ENCODE results near the gene CEP19. TPM values are rescaled to one million over a fixed set of nuclear protein-coding genes. Genes with fewer than 3 reads are reported as not detected.

The CEP19 gene, protein sequence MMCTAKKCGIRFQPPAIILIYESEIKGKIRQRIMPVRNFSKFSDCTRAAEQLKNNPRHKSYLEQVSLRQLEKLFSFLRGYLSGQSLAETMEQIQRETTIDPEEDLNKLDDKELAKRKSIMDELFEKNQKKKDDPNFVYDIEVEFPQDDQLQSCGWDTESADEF
- total RNA-seq: 1 to 10 TPM in 2 of 4 donors, under 1 TPM in 1, not detected in 1; 0.32 to 2.2 (median 1.8) TPM

DNA sequence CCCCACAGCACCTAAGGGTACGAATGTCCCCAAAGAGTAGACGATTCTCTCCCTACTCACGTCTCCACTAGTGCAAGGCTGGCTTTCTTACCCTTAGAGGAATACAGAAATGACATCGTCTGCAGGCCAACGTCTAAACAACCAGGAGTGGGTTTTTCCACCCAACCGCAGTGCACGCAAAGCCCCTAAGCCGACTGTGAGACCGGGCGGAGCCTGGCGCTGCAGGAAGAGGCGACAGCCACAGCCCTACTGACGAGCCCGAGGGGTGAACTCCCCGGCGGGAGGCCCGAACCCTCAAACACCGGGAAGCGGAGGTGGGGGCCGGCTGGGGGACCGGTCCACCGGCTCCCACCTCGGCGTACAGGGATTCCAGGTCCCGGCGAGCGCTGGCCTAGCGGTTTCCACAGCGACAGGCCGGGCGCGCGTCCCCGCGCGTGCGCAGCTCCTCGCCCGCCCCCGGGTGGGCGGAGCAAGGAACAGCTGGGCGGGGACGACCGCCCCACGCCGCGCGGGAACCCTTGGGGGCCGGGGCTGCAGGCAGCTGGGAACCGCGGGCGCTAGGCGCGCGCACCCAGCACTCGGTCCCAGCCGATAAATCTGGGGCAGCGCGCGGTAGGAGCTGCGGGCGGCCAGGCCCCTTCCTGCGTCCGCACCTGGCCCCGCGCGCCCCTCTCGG, at the start of gene CEP19, which contains the start of gene PIGX:
Gene CEP19, minus strand, starts transcription at position 413 of the 676 bp plus-strand sequence. CDS start 3,593 bp downstream, outside the sequence.
Gene PIGX, plus strand, starts transcription at position 540 of the 676 bp plus-strand sequence.
- Histone ChIP-seq H3K9me3 (no peaks in the 10 kb centered on the region), H3K27ac (peak within 1 kb of the TSS; percentile 92 to 96 (median 96)), H3K36me3 (no peaks in the 10 kb centered on the region), H3K27me3 (no peaks in the 10 kb centered on the region), H3K4me1 (peaks cover 4 to 19% (median 16%) of the 10 kb centered on the region in 4 donors), H3K4me3 (peak within 1 kb of the TSS; percentile 64 to 77 (median 70))
- TF ChIP-seq POLR2AphosphoS5 (IDR thresholded peaks at IDR 0.05) (peak; percentile 63 to 82 (median 81)), POLR2A (IDR thresholded peaks at IDR 0.05) (peak; percentile 40), EP300 (IDR thresholded peaks at IDR 0.05; ENCODE audit: low read depth) (no peak)
- TF ChIP-seq, protein P1, sequence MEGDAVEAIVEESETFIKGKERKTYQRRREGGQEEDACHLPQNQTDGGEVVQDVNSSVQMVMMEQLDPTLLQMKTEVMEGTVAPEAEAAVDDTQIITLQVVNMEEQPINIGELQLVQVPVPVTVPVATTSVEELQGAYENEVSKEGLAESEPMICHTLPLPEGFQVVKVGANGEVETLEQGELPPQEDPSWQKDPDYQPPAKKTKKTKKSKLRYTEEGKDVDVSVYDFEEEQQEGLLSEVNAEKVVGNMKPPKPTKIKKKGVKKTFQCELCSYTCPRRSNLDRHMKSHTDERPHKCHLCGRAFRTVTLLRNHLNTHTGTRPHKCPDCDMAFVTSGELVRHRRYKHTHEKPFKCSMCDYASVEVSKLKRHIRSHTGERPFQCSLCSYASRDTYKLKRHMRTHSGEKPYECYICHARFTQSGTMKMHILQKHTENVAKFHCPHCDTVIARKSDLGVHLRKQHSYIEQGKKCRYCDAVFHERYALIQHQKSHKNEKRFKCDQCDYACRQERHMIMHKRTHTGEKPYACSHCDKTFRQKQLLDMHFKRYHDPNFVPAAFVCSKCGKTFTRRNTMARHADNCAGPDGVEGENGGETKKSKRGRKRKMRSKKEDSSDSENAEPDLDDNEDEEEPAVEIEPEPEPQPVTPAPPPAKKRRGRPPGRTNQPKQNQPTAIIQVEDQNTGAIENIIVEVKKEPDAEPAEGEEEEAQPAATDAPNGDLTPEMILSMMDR (IDR thresholded peaks at IDR 0.05): peak in 2 of 5 experiments; percentile 16 to 40
- intact Hi-C loops (cut with DNase I; ENCODE audit: low total_unique reads): no loop called here
- DNase-seq: peak; percentile 87
- WGBS, 2 donors (ENCODE audit: low coverage in 1 of 2): 1% methylated on average over 27 of the region's 68 CpGs; no CpG with 5 or more reads in 1 of the 2 donors
- in situ Hi-C loops (cut with MboI; ENCODE audit: low pct_ligation_motif_present in 1 of 4, low pct_unique_long_range_greater_than_20kb in 1 of 4, low sequenced_read_pairs in 3 of 4): no loop called here

DNA sequence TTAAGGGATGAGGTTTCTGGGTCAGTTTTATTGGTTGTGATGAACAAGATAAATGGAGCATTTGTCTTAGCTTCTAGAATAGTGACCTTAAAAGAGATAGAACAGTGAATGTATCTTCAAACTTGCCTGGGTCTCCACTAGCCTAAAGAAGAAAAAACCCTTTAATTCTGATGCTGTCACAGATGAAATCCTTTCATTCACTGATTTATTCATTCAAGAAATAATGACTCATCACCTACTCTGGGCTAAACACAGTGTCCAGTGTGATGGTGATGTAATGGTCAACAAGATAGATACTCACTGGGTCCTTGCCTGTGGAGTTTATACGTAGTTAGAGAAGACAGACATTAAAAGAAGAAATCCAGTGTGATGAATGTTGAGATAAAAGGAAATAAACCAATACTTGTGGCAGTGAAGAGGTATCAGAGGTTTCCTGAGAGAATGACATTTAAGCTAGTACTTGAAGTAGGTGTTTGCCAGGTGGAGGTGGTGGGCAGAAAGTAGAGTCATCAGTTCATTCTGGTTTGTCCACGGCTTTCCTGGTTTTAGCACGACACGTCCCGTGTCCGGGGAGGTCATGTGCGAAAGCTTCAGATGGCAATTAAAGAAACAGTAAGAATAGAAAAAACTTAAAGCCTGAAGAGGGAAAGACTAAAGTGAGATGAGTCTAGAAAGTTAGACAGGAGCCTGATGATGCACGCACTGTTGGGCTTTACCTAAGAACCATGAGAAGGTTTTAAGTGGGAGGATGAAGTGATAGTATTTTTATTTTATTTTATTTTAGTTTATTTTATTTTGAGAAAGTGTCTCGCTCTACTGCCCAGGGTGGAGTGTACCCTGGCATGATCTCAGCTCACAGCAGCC, 46.1 kb upstream of the CEP19 start:
- no peak for TF ChIP-seq EP300 (IDR thresholded peaks at IDR 0.05; ENCODE audit: low read depth)
- no peak for TF ChIP-seq POLR2AphosphoS5 (IDR thresholded peaks at IDR 0.05)
- no peak for TF ChIP-seq POLR2A (IDR thresholded peaks at IDR 0.05)
- TF ChIP-seq, protein P1 (IDR thresholded peaks at IDR 0.05): no peak
- 84% methylated on average over 8 to 9 of the region's 9 CpGs for WGBS, 2 donors (ENCODE audit: low coverage in 1 of 2)
- no peak overlapping the region for H3K4me3 ChIP-seq
- peaks cover 0 to 27% (median 15%) of the 10 kb centered on the region in 4 donors for H3K4me1 ChIP-seq
- no peaks in the 10 kb centered on the region for H3K36me3 ChIP-seq
- no peak for DNase-seq
- intact Hi-C loops (cut with DNase I; ENCODE audit: low total_unique reads) (no loop called here), in situ Hi-C loops (cut with MboI; ENCODE audit: low pct_ligation_motif_present in 1 of 4, low pct_unique_long_range_greater_than_20kb in 1 of 4, low sequenced_read_pairs in 3 of 4) (no loop called here)
- no peak overlapping the region for H3K27ac ChIP-seq
- H3K9me3 ChIP-seq: peaks cover 0 to 6% of the 10 kb centered on the region in 2 donors
- H3K27me3 ChIP-seq: no peaks in the 10 kb centered on the region

DNA sequence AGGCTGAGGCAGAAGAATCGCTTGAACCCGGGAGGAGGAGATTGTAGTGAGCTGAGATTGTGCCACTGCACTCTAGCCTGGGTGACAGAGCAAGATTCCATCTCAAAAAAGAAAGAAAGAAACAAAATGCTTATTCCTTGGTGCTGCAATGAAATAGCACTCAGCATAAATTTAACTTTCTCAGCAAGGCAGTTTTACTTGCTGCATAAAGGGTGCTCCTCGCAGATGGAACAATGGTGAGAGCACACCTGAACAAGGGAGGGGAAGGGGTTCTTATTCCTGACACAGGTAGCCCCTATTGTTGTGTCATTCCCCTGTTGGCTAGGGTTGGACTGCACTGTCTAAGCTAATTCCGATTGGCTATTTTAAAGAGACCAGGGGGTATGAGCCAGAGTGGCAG, 44.7 kb upstream of the CEP19 start:
- Histone ChIP-seq H3K9me3 (peaks cover 0 to 6% of the 10 kb centered on the region in 2 donors), H3K4me1 (peaks cover 0 to 29% (median 15%) of the 10 kb centered on the region in 4 donors), H3K36me3 (no peaks in the 10 kb centered on the region), H3K4me3 (no peak overlapping the region), H3K27ac (no peak overlapping the region), H3K27me3 (no peaks in the 10 kb centered on the region)
- 83 to 92% methylated on average over 2 to 4 of the region's 4 CpGs for WGBS, 2 donors (ENCODE audit: low coverage in 1 of 2)
- TF ChIP-seq, protein P1 (IDR thresholded peaks at IDR 0.05): no peak
- no peak for TF ChIP-seq POLR2A (IDR thresholded peaks at IDR 0.05)
- no peak for TF ChIP-seq EP300 (IDR thresholded peaks at IDR 0.05; ENCODE audit: low read depth)
- no peak for TF ChIP-seq POLR2AphosphoS5 (IDR thresholded peaks at IDR 0.05)
- intact Hi-C loops (cut with DNase I; ENCODE audit: low total_unique reads) (no loop called here), in situ Hi-C loops (cut with MboI; ENCODE audit: low pct_ligation_motif_present in 1 of 4, low pct_unique_long_range_greater_than_20kb in 1 of 4, low sequenced_read_pairs in 3 of 4) (no loop called here)
- no peak for DNase-seq

Measured in transverse colon (tissue), 4 donors.